Hepatocyte (in vitro differentiated cells): ENCODE measurements around the gene FCER2.

Experiments used
- EZH2 ChIP-seq: fragments of 200-600 bp; sonication (generic); IDR thresholded peaks from 2 replicates; pipeline ENCODE4 v1.6.1; 2016; ENCODE audit warnings: antibody characterized with exemption, mild to moderate bottlenecking, borderline replicate concordance
- EZH2phosphoT487 ChIP-seq: fragments of 200-600 bp; sonication (generic); IDR thresholded peaks from one replicate; pipeline ENCODE4 v1.6.1; 2018; ENCODE audit warnings: antibody characterized with exemption, mild to moderate bottlenecking, low read depth, moderate library complexity; ENCODE audit not compliant: unreplicated experiment, severe bottlenecking

DNA sequence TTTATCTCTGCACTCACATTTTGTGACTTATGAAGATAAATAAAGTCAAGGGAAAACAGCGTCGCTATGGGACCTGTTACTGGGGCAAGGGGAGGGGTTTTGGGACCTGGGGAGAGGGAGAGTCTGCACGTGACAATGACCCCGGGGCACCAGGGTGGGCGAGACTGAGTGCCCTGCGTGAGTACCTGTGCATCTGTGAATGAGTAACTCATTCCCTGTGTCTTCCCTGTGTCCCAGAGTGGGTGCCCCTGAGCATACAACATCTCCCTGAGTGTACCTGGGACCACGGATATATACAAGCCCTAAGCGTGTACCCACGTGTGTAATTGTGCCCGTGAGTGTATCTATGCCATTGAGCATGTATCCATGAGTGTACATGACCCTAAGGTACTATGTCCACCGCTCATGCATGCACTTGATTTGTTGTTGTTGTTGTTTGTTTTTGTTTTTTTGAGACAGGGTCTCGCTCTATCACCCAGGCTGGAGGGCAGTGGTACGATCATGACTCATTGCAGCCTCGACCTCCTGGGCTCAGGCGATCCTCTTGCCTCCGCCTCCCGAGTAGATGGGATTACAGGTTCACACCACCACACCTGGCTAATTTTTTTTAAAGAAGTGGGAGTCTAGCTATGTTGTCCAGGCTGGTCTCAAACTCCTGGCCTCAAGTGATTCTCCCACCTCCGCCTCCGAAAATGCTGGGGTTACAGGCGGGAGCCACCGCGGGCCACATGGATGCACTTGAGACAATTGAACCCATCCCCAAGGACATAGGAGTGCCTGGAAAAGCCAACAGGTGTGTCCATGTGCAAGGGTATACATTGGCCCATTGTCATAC, 21.9 kb downstream of the FCER2 start:
- TF ChIP-seq EZH2phosphoT487 (no peak), EZH2 (no peak)
